ENCODE data around the gene DMGDH. TPM values are rescaled to one million over a fixed set of nuclear protein-coding genes. Genes with fewer than 3 reads are reported as not detected.

DMGDH gene
- total and polyA plus RNA-seq, 2 donors (not counting 1 experiment from before 2014, with no cell fraction given) = 0.47 to 0.63 TPM

- Mint-ChIP-seq H3K27me3 (no peaks in the 10 kb centered on the region), H3K4me3 (no peak overlapping the region), H3K27ac (no peak overlapping the region), H3K4me1 (peaks cover 5% of the 10 kb centered on the region), H3K9me3 (ENCODE audit: insufficient read depth) (no peaks in the 10 kb centered on the region)
- Histone ChIP-seq H3K4me2 (replicated peaks; ENCODE audit: low read depth, low read length, poor library complexity, severe bottlenecking) (no peak overlapping the region), H3K4me3 (ENCODE audit: control extremely low read depth in 1 of 5, extremely low read depth in 1 of 5, insufficient read depth in 1 of 5, low read depth in 2 of 5, low read length in 4 of 5) (no peak overlapping the region), H4K20me1 (ENCODE audit: control insufficient read depth, insufficient read depth, low read length, poor library complexity, severe bottlenecking) (no peaks in the 10 kb centered on the region), H3K27me3 (replicated peaks in 1 of 4; ENCODE audit: control extremely low read depth in 1 of 4, control insufficient read depth in 3 of 4, insufficient read depth in 4 of 4, low read length in 3 of 4) (no peaks in the 10 kb centered on the region), H3K9me3 (ENCODE audit: control extremely low read depth in 1 of 3, control insufficient read depth in 2 of 3, insufficient read depth in 1 of 3, low read length in 2 of 3) (no peaks in the 10 kb centered on the region), H3K27ac (ENCODE audit: low read length in 2 of 2) (no peak overlapping the region), H3K36me3 (replicated peaks in 1 of 2; ENCODE audit: control extremely low read depth in 1 of 2, control insufficient read depth in 1 of 2, extremely low read depth in 1 of 2, insufficient read depth in 2 of 2, low read length in 1 of 2) (no peaks in the 10 kb centered on the region), H3K79me2 (ENCODE audit: control insufficient read depth, insufficient read depth, low read length) (no peaks in the 10 kb centered on the region), H2AFZ (ENCODE audit: insufficient read depth, low read depth, low read length, poor library complexity, severe bottlenecking) (no peak overlapping the region), H3K4me1 (ENCODE audit: control insufficient read depth in 2 of 2, insufficient read depth in 2 of 2, low read length in 2 of 2) (no peaks in the 10 kb centered on the region), H3K9ac (ENCODE audit: low read length) (no peak overlapping the region)
- intact Hi-C loops (cut with micrococcal nuclease) = no loop called here
- TF ChIP-seq CTCF (IDR thresholded peaks at IDR 0.05) (no peak), EZH2 (IDR thresholded peaks at IDR 0.05; ENCODE audit: borderline replicate concordance, insufficient read depth, low read depth, low read length, poor library complexity, severe bottlenecking) (no peak)
- ChIA-PET POLR2A (no interaction called here), CTCF (interaction anchor here (1.2 kb wide), 1 partner anchor 487 kb away, joined by 3 read pairs; no protein-coding TSS in a partner anchor)
- ATAC-seq (ENCODE audit: low read depth) (no peak), DNase-seq (no peak)
- no CpG with 5 or more reads among the region's 1 CpG for WGBS (ENCODE audit: insufficient coverage)
These were observed 112.6 kb downstream of the DMGDH start for GRCh38 chr5:78956901-78957300.

GRCh38 chr5:78953092-78953800, 116.2 kb downstream of the DMGDH start:
- Mint-ChIP-seq H3K9me3 (ENCODE audit: insufficient read depth) (no peaks in the 10 kb centered on the region), H3K27me3 (no peaks in the 10 kb centered on the region), H3K4me3 (no peak overlapping the region), H3K4me1 (peaks cover 10% of the 10 kb centered on the region), H3K27ac (no peak overlapping the region)
- Histone ChIP-seq H3K4me2 (replicated peaks; ENCODE audit: low read depth, low read length, poor library complexity, severe bottlenecking) (no peak overlapping the region), H4K20me1 (ENCODE audit: control insufficient read depth, insufficient read depth, low read length, poor library complexity, severe bottlenecking) (no peaks in the 10 kb centered on the region), H3K9me3 (ENCODE audit: control extremely low read depth in 1 of 3, control insufficient read depth in 2 of 3, insufficient read depth in 1 of 3, low read length in 2 of 3) (no peaks in the 10 kb centered on the region), H3K27me3 (replicated peaks in 1 of 4; ENCODE audit: control extremely low read depth in 1 of 4, control insufficient read depth in 3 of 4, insufficient read depth in 4 of 4, low read length in 3 of 4) (no peaks in the 10 kb centered on the region), H3K4me3 (ENCODE audit: control extremely low read depth in 1 of 5, extremely low read depth in 1 of 5, insufficient read depth in 1 of 5, low read depth in 2 of 5, low read length in 4 of 5) (no peak overlapping the region), H3K27ac (ENCODE audit: low read length in 2 of 2) (no peak overlapping the region), H3K4me1 (ENCODE audit: control insufficient read depth in 2 of 2, insufficient read depth in 2 of 2, low read length in 2 of 2) (no peaks in the 10 kb centered on the region), H2AFZ (ENCODE audit: insufficient read depth, low read depth, low read length, poor library complexity, severe bottlenecking) (no peak overlapping the region), H3K9ac (ENCODE audit: low read length) (no peak overlapping the region), H3K79me2 (ENCODE audit: control insufficient read depth, insufficient read depth, low read length) (no peaks in the 10 kb centered on the region), H3K36me3 (replicated peaks in 1 of 2; ENCODE audit: control extremely low read depth in 1 of 2, control insufficient read depth in 1 of 2, extremely low read depth in 1 of 2, insufficient read depth in 2 of 2, low read length in 1 of 2) (no peaks in the 10 kb centered on the region)
- DNase-seq = no peak
- no peak for ATAC-seq (ENCODE audit: low read depth)
- ChIA-PET POLR2A (no interaction called here), CTCF (no interaction called here)
- 96% methylated on average over 4 of the region's 4 CpGs for WGBS (ENCODE audit: insufficient coverage)
- intact Hi-C loops (cut with micrococcal nuclease) = no loop called here
- no peak for TF ChIP-seq EZH2 (IDR thresholded peaks at IDR 0.05; ENCODE audit: borderline replicate concordance, insufficient read depth, low read depth, low read length, poor library complexity, severe bottlenecking)
- no peak for TF ChIP-seq CTCF (IDR thresholded peaks at IDR 0.05)
